ENCODE results near the gene RPS6KB2. TPM values are rescaled to one million over a fixed set of nuclear protein-coding genes. Genes with fewer than 3 reads are reported as not detected.

Gene RPS6KB2
- total RNA-seq, 2 donors from 2014 or later: 54.5 to 72.9 TPM

- intact Hi-C loops (cut with DNase I): loop anchor here (5.0 kb wide), 1 partner anchor 65 kb away; the partner anchor contains the start of genes PPP1CA and TBC1D10C
- Histone ChIP-seq H3K27me3 (replicated peaks; ENCODE audit: insufficient read depth) (no peaks in the 10 kb centered on the region), H3K36me3 (peaks cover 0 to 4% of the 10 kb centered on the region in 2 donors), H3K4me3 (peak overlapping the region; percentile 84 to 87), H3K4me1 (replicated peaks) (peaks cover 6% of the 10 kb centered on the region), H3K27ac (peak overlapping the region; percentile 89 to 92), H3K9me3 (no peaks in the 10 kb centered on the region)
- 44% methylated on average over 11 of the region's 11 CpGs for WGBS
- TF ChIP-seq POLR2AphosphoS5 (IDR thresholded peaks at IDR 0.05) (no peak), POLR2A (IDR thresholded peaks at IDR 0.05) (no peak), CTCF (IDR thresholded peaks at IDR 0.05) (no peak)
- no peak for DNase-seq (ENCODE audit: low spot score)
These were observed 38.9 kb downstream of the RPS6KB2 start for GRCh38 chr11:67466962-67467771.

DNA sequence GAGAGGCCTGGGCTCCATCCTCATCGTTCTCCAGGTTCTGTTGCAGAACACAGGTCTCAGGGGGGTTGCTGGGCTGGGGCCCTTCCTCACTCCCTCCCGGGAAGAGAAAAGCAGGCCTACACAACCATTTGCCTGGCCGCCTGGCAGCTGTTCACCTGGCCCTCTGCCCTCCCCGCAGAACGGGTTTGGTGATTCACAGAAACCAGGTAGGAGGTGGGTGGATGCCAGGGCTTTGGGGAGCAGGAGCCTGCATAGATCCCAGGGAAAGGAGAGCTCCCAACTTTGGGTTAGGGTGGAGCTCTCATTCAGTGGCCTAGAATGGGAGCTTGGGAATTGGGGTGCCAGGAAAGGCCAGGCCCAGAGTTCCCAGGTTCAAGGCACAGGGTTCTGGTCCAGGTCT, 39.8 kb downstream of the RPS6KB2 start:
- intact Hi-C loops (cut with DNase I): loop anchor here (5.0 kb wide), 1 partner anchor 66 kb away; the partner anchor contains the start of genes PPP1CA and TBC1D10C
- Histone ChIP-seq H3K36me3 (peaks cover 0 to 4% of the 10 kb centered on the region in 2 donors), H3K4me3 (peak overlapping the region; percentile 84 to 87), H3K9me3 (no peaks in the 10 kb centered on the region), H3K27me3 (replicated peaks; ENCODE audit: insufficient read depth) (no peaks in the 10 kb centered on the region), H3K4me1 (replicated peaks) (peaks cover 6% of the 10 kb centered on the region), H3K27ac (peak overlapping the region; percentile 89 to 92)
- TF ChIP-seq POLR2A (IDR thresholded peaks at IDR 0.05) (peak; percentile 80), POLR2AphosphoS5 (IDR thresholded peaks at IDR 0.05) (peak; percentile 92), CTCF (IDR thresholded peaks at IDR 0.05) (no peak)
- 11% methylated on average over 5 of the region's 5 CpGs for WGBS
- DNase-seq (ENCODE audit: low spot score): peak; percentile 95

DNA sequence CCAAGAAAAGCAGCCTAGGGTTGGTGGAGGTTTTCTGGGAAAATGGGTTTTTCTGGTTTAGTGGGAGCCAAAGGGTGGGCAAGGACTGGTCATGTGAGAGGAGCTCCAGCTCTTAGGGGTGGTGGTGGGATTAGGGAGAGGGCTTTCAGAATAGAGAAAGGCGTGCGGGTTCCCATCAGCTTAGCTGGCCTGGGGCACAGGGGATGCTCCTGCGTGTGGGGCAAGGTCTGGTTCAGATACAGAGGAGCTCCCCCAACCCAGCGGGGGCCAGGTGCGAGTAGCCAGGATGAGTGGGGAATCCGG, 40.1 kb downstream of the RPS6KB2 start:
- peaks cover 6% of the 10 kb centered on the region for H3K4me1 ChIP-seq (replicated peaks)
- TF ChIP-seq POLR2AphosphoS5 (IDR thresholded peaks at IDR 0.05): no peak
- no peak for TF ChIP-seq CTCF (IDR thresholded peaks at IDR 0.05)
- no peak for TF ChIP-seq POLR2A (IDR thresholded peaks at IDR 0.05)
- peak overlapping the region; percentile 89 to 92 for H3K27ac ChIP-seq
- WGBS: 3% methylated on average over 6 of the region's 6 CpGs
- intact Hi-C loops (cut with DNase I): loop anchor here (5.0 kb wide), 1 partner anchor 66 kb away; the partner anchor contains the start of genes PPP1CA and TBC1D10C
- peaks cover 0 to 4% of the 10 kb centered on the region in 2 donors for H3K36me3 ChIP-seq
- no peaks in the 10 kb centered on the region for H3K9me3 ChIP-seq
- DNase-seq (ENCODE audit: low spot score): no peak
- no peaks in the 10 kb centered on the region for H3K27me3 ChIP-seq (replicated peaks; ENCODE audit: insufficient read depth)
- H3K4me3 ChIP-seq: peak overlapping the region; percentile 84 to 87

DNA sequence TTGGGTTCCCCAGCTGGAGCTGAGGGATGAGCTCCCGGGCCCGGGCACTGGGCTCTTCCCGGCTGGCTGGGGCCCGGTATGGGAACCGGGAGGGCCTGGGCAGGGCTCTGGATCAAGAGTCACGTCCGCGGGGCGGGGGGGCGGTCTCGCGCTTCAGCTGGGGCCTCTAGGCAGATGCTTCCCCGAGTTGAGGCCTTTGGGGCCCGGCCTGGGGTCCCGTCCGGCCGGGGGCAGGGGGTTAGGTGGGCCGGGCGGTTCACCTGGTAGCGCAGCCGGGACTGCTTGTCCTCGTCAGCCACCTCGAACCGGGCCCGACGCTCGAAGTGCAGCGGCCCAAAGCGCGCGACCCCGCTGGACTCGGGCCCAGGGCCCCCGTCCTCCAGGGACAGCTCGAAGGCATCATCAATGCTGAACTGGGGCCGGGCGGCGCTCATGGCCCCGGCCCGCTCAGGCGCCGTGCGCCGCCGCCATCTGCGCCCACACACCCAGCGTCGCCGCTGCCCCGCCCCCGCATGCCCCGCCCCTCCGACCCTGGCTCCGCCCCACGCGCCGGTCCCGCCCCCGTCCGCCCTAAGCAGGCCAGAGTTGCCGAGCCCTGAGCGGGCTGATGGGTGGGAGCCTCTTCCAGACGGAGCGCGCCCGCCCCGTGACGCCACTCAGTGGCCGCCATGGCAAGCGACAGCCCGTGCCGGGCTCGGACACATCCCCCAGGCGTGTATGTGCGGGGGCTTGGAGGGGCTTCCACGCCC, 40.6 kb downstream of the RPS6KB2 start, which contains the start of gene TMEM134:
TSS of gene TMEM134 (minus strand) at position 493 of the 749 bp plus-strand sequence. CDS start at position 434, 59 bp downstream.
- Histone ChIP-seq H3K9me3 (no peaks in the 10 kb centered on the region), H3K27ac (peak within 1 kb of the TSS; percentile 89 to 92), H3K4me1 (replicated peaks) (peaks cover 6% of the 10 kb centered on the region), H3K4me3 (peak within 1 kb of the TSS; percentile 84 to 87), H3K36me3 (peaks cover 0 to 4% of the 10 kb centered on the region in 2 donors), H3K27me3 (replicated peaks; ENCODE audit: insufficient read depth) (no peaks in the 10 kb centered on the region)
- peak; percentile 90 for DNase-seq (ENCODE audit: low spot score)
- WGBS: under 1% methylated on average over 36 of the region's 76 CpGs
- intact Hi-C loops (cut with DNase I): loop anchor here (5.0 kb wide), 1 partner anchor 67 kb away; the partner anchor contains the start of genes PPP1CA and TBC1D10C
- TF ChIP-seq POLR2AphosphoS5 (IDR thresholded peaks at IDR 0.05) (peak; percentile 92), CTCF (IDR thresholded peaks at IDR 0.05) (peak; percentile 24 to 63 (median 48)), POLR2A (IDR thresholded peaks at IDR 0.05) (peak; percentile 80)

Measured in prostate gland (tissue), 2 donors.